ENCODE measurements around the gene TRPM3.

DNA sequence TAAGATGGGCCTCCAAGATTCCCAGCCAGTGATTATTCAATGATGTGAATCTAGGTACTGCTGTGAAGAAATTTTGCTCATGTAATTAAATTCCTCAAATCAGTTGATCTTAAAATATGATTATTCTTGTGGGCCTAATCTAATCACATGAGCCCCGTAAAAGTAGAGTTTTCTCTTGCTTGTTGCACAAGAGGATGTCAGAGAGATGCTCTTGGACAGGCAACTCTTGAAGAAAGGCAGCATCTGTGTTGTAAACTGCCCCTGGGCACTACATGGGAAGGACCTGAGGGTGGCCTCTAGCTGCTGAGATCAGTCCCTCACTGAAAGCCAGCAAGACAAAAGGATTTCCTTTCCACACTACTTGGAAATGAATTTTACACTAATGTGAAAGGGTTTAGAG, 132.9 kb downstream of the TRPM3 start:
- TF ChIP-seq, protein P1, sequence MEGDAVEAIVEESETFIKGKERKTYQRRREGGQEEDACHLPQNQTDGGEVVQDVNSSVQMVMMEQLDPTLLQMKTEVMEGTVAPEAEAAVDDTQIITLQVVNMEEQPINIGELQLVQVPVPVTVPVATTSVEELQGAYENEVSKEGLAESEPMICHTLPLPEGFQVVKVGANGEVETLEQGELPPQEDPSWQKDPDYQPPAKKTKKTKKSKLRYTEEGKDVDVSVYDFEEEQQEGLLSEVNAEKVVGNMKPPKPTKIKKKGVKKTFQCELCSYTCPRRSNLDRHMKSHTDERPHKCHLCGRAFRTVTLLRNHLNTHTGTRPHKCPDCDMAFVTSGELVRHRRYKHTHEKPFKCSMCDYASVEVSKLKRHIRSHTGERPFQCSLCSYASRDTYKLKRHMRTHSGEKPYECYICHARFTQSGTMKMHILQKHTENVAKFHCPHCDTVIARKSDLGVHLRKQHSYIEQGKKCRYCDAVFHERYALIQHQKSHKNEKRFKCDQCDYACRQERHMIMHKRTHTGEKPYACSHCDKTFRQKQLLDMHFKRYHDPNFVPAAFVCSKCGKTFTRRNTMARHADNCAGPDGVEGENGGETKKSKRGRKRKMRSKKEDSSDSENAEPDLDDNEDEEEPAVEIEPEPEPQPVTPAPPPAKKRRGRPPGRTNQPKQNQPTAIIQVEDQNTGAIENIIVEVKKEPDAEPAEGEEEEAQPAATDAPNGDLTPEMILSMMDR (IDR thresholded peaks at IDR 0.05 in 4 of 5, conservative IDR thresholded peaks at IDR 0.05 in 1 of 5): no peak
- TF ChIP-seq POLR2A (IDR thresholded peaks at IDR 0.05): no peak

Measured in gastrocnemius medialis (tissue), 4 donors.